Measurements from ENCODE around the gene PLD1.
"Not testable (repeated sequence)": the region's sequence is repeated elsewhere in the genome, so short reads cannot be mapped to it uniquely, and the experiment has no call there.

The PLD1 gene

GRCh38 chr3:171695426-171695825, 114.9 kb downstream of the PLD1 start:
- no peak for DNase-seq

GRCh38 chr3:171694888-171695287, 115.4 kb downstream of the PLD1 start:
- DNase-seq, result no peak

- DNase-seq, result not testable (repeated sequence)
Measured at GRCh38 chr3:171692551-171692950, 117.7 kb downstream of the PLD1 start.

GRCh38 chr3:171691485-171691884, 118.8 kb downstream of the PLD1 start:
- no peak for DNase-seq

GRCh38 chr3:171690281-171690680, 120.0 kb downstream of the PLD1 start:
- no peak for DNase-seq

GRCh38 chr3:171688593-171688992, 121.7 kb downstream of the PLD1 start:
- DNase-seq, result no peak

- DNase-seq, result no peak
Measured at GRCh38 chr3:171688002-171688401, 122.3 kb downstream of the PLD1 start.

- DNase-seq, result no peak
Measured at GRCh38 chr3:171687581-171687980, 122.7 kb downstream of the PLD1 start.

GRCh38 chr3:171687064-171687463, 123.2 kb downstream of the PLD1 start:
- DNase-seq, result no peak

GRCh38 chr3:171685116-171685895, 125.0 kb downstream of the PLD1 start:
- DNase-seq, result no peak

GRCh38 chr3:171684221-171684620, 126.1 kb downstream of the PLD1 start:
- no peak for DNase-seq

- no peak for DNase-seq
Measured at GRCh38 chr3:171682743-171683142, 127.5 kb downstream of the PLD1 start.

- no peak for DNase-seq
Measured at GRCh38 chr3:171680726-171681411, 129.4 kb downstream of the PLD1 start.

GRCh38 chr3:171678971-171679492, 131.3 kb downstream of the PLD1 start:
- DNase-seq, result no peak

- DNase-seq, result no peak
Measured at GRCh38 chr3:171677706-171678105, 132.6 kb downstream of the PLD1 start.

- no peak for DNase-seq
Measured at GRCh38 chr3:171676601-171677175, 133.6 kb downstream of the PLD1 start.

GRCh38 chr3:171673951-171674350, 136.3 kb downstream of the PLD1 start:
- DNase-seq, result no peak

- DNase-seq, result no peak
Measured at GRCh38 chr3:171672538-171672937, 137.7 kb downstream of the PLD1 start.

- DNase-seq, result no peak
Measured at GRCh38 chr3:171672124-171672523, 138.2 kb downstream of the PLD1 start.

GRCh38 chr3:171671709-171672108, 138.6 kb downstream of the PLD1 start:
- no peak for DNase-seq

- DNase-seq, result no peak
Measured at GRCh38 chr3:171666516-171666915, 143.8 kb downstream of the PLD1 start.

- DNase-seq, result no peak
Measured at GRCh38 chr3:171663805-171664204, 146.5 kb downstream of the PLD1 start.

- DNase-seq, result no peak
Measured at GRCh38 chr3:171661484-171661883, 148.8 kb downstream of the PLD1 start.

GRCh38 chr3:171660188-171660587, 150.1 kb downstream of the PLD1 start:
- DNase-seq, result no peak
